ENCODE data around the gene SNRPA1. TPM values are rescaled to one million over a fixed set of nuclear protein-coding genes. Genes with fewer than 3 reads are reported as not detected.

SNRPA1 gene
- total RNA-seq (2016; rRNA removed; fragmentation: Illumina TruSeq; extraction: Trizol), result 41.2 and 72.5 TPM in 2 replicates
- 21.5 and 21.7 TPM in 2 replicates for total RNA-seq (2016; cell fraction: cytosol; rRNA removed; fragmentation: Illumina TruSeq; extraction: Trizol; ENCODE audit: low read depth)
- total RNA-seq (2016; cell fraction: insoluble cytoplasmic fraction; rRNA removed; fragmentation: Illumina TruSeq; extraction: Trizol), result 44.9 and 72.9 TPM in 2 replicates
- total RNA-seq (2016; cell fraction: membrane; rRNA removed; fragmentation: Illumina TruSeq; extraction: Trizol), result 29.4 and 29.6 TPM in 2 replicates
- 43.1 and 47.7 TPM in 2 replicates for total RNA-seq (2016; cell fraction: nucleus; rRNA removed; fragmentation: Illumina TruSeq; extraction: Trizol)
- 80.0 and 108 TPM in 2 replicates for polyA plus RNA-seq (2011; rRNA removed)
- 70.8 and 71.1 TPM in 2 replicates for polyA plus RNA-seq (2011; cell fraction: cytosol; rRNA removed)
- 95.5 and 97.7 TPM in 2 replicates for polyA plus RNA-seq (2011; cell fraction: nucleus; rRNA removed)
- polyA plus RNA-seq (2012), result 77.4 and 94.8 TPM in 2 replicates
- polyA plus RNA-seq (2016; cell fraction: cytosol; fragmentation: Illumina TruSeq; extraction: Trizol; ENCODE audit: low read depth), result 43.0 and 50.4 TPM in 2 replicates
- polyA plus RNA-seq (2016; cell fraction: insoluble cytoplasmic fraction; fragmentation: Illumina TruSeq; extraction: Trizol; ENCODE audit: low read depth), result 177 and 178 TPM in 2 replicates
- polyA plus RNA-seq (2016; cell fraction: membrane; fragmentation: Illumina TruSeq; extraction: Trizol; ENCODE audit: low read depth), result 42.8 and 43.9 TPM in 2 replicates
- polyA plus RNA-seq (2016; cell fraction: nucleus; fragmentation: Illumina TruSeq; extraction: Trizol; ENCODE audit: insufficient read depth, low read depth), result 92.5 and 99.3 TPM in 2 replicates
- 12.8 and 30.9 TPM in 2 replicates for polyA minus RNA-seq (2011; rRNA and poly(A)+ RNA removed; ENCODE audit: low replicate concordance)
- 23.8 and 31.7 TPM in 2 replicates for polyA minus RNA-seq (2011; cell fraction: cytosol; rRNA and poly(A)+ RNA removed)
- polyA minus RNA-seq (2011; cell fraction: nucleus; rRNA and poly(A)+ RNA removed), result 50.7 and 51.6 TPM in 2 replicates
- Bru-seq, nascent RNA, result percentile 93 among the genes with signal in this experiment
- BruChase-seq, experiment 1, labeled RNA remaining after a 6-hour chase, result percentile 92 among the genes with signal in this experiment
- BruChase-seq, experiment 2, labeled RNA remaining after a 2-hour chase, result percentile 93 among the genes with signal in this experiment
- long read RNA-seq, experiment 1, transcript SNRPA1-201 (9 exons, 1,055 nt), result major isoform, 149 of 162 reads
- long read RNA-seq, experiment 1, partial matches to known transcripts, result 4 of 162 reads
- long read RNA-seq, experiment 1, other reads (novel, unspliced or antisense), result 5 of 162 reads
- long read RNA-seq, experiment 2, transcript SNRPA1-201 (9 exons, 1,055 nt), result major isoform, 58 of 73 reads
- long read RNA-seq, experiment 2, partial matches to known transcripts, result 3 of 73 reads
- long read RNA-seq, experiment 2, other reads (novel, unspliced or antisense), result 11 of 73 reads

DNA sequence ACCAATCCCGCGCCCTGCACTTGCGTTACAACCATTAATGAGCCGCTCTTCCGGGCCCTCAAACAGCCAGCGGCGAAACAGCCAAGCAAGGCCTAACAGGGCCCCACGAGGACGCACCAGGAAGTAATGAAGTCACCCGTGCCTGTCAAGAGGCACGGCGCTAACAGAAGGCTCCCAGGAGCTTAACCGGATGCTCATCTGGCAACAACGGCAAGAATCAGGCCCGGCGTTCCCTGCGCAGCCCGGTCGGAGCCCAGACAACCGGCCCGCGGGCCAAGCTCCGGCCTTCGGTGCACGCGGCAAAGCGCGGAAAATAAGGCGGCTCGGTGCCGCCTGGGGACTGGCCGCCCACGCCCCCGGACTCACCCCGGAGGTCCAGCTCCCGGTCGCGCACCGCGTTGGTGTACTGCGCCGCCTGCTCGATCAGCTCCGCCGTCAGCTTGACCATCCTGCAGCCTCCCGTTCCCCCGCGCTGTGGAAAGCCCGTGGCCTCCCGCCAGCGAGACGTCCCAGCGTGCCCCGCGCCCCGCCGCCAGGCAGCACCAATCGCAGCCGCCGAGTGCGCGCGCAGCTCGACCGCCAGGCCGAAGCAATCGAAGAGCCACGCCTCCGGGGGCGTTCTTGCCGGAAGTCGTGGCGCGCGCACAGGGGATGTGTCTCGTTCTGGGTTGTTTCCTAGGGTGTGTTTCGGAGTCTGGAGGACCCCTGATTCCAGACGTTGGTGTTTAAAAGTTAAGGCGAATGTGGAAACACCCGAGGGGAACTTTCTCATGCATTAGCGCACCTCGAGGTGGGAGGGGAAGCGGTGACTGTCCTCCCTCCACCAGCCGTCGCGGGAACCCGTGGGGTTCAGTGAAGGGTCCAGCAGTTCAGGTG is at the start of gene SNRPA1:
Gene SNRPA1 (minus strand): TSS at position 518 of the 876 bp plus-strand sequence. CDS start 70 bp downstream, at position 448.
- H3K27me3 ChIP-seq (ENCODE audit: control insufficient read depth in 1 of 2, insufficient read depth in 2 of 2, low read length in 2 of 2), result no peaks in the 10 kb centered on the region; a peak in 1 of 5 replicates
- H3K27ac ChIP-seq (ENCODE audit: extremely low read length, insufficient read depth, low read length), result peak within 1 kb of the TSS; percentile 85
- H3K4me3 ChIP-seq (replicated peaks in 1 of 3; ENCODE audit: insufficient read depth in 1 of 3, low read depth in 2 of 3, low read length in 3 of 3), result peak within 1 kb of the TSS; percentile 66 to 90 (median 77)
- POLR2A ChIA-PET, result interaction anchor here (0.6 to 2.1 kb wide), 9 partner anchors 9 to 321 kb away, joined by 3 to 13 read pairs (median 3); no protein-coding TSS in a partner anchor
- ATAC-seq (peak; percentile 85), DNase-seq (ENCODE audit: low spot score) (peak; percentile 84), FAIRE-seq (no peak)
- CTCF ChIA-PET (ENCODE audit: low intra/inter-chr PET ratio, low total read pairs), result no interaction called here
- H3K9ac ChIP-seq (ENCODE audit: insufficient read depth, low read depth, low read length), result peak within 1 kb of the TSS; percentile 95
- BruUV-seq (replicated peaks), result TSS peak; percentile 47
- H4K20me1 ChIP-seq (ENCODE audit: insufficient read depth, low read length), result peaks cover 22% of the 10 kb centered on the region
- intact Hi-C loops (cut with micrococcal nuclease; ENCODE audit: unreplicated experiment) (loop anchor here (5.0 kb wide), 1 partner anchor 357 kb away; the partner anchor contains the start of gene TM2D3), in situ Hi-C loops (cut with HindIII; ENCODE audit: extremely low pct_ligation_motif_present, low pct_unique_long_range_greater_than_20kb) (loop anchor here (10.0 kb wide), 1 partner anchor 200 kb away; no protein-coding TSS in a partner anchor)
- no peak within 1 kb of the TSS for H2AFZ ChIP-seq (ENCODE audit: low read length)
- peaks cover 34% of the 10 kb centered on the region for H3K4me1 ChIP-seq (ENCODE audit: insufficient read depth, low read length)
- H3K36me3 ChIP-seq (replicated peaks in 1 of 2; ENCODE audit: control insufficient read depth in 1 of 2, insufficient read depth in 2 of 2, low read length in 2 of 2), result peaks cover 0 to 13% of the 10 kb centered on the region in 2 experiments; a peak in 3 of 5 replicates
- peaks cover 59% of the 10 kb centered on the region for H3K79me2 ChIP-seq (ENCODE audit: insufficient read depth, low read length)
- H3K9me3 ChIP-seq (ENCODE audit: low read length), result no peaks in the 10 kb centered on the region
- 2% methylated on average over 51 of the region's 87 CpGs for WGBS (ENCODE audit: low lambda C conversion rate)
- H3K4me2 ChIP-seq (ENCODE audit: low read depth, low read length), result peak within 1 kb of the TSS; percentile 95
- TF ChIP-seq MYNN (CRISPR knock-in tag; IDR thresholded peaks at IDR 0.05; ENCODE audit: low read depth) (no peak), ZNF652 (CRISPR knock-in tag; IDR thresholded peaks at IDR 0.05; ENCODE audit: borderline replicate concordance, low read depth) (no peak), TBP (CRISPR knock-in tag; IDR thresholded peaks at IDR 0.05) (no peak; the same call in 1 of the 2 replicates), TOE1 (CRISPR knock-in tag; IDR thresholded peaks at IDR 0.05) (no peak), ZFX (CRISPR knock-in tag; IDR thresholded peaks at IDR 0.05; ENCODE audit: low read depth) (peak; percentile 97), ELF1 (CRISPR knock-in tag; IDR thresholded peaks at IDR 0.05) (peak; percentile 90), GATAD2A (CRISPR knock-in tag; IDR thresholded peaks at IDR 0.05) (peak; percentile 41), CREM (IDR thresholded peaks at IDR 0.05) (no peak), CREM (CRISPR knock-in tag; IDR thresholded peaks at IDR 0.05) (no peak), MZF1 (CRISPR knock-in tag; IDR thresholded peaks at IDR 0.05; ENCODE audit: borderline replicate concordance) (no peak), EED (CRISPR knock-in tag; IDR thresholded peaks at IDR 0.05) (no peak), ZNF724P (CRISPR knock-in tag; IDR thresholded peaks at IDR 0.05; ENCODE audit: borderline replicate concordance) (peak; percentile 67)
- TF ChIP-seq, protein P1, sequence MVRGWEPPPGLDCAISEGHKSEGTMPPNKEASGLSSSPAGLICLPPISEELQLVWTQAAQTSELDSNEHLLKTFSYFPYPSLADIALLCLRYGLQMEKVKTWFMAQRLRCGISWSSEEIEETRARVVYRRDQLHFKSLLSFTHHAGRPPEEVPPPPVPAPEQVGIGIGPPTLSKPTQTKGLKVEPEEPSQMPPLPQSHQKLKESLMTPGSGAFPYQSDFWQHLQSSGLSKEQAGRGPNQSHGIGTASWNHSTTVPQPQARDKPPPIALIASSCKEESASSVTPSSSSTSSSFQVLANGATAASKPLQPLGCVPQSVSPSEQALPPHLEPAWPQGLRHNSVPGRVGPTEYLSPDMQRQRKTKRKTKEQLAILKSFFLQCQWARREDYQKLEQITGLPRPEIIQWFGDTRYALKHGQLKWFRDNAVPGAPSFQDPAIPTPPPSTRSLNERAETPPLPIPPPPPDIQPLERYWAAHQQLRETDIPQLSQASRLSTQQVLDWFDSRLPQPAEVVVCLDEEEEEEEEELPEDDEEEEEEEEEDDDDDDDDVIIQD (CRISPR knock-in tag; IDR thresholded peaks at IDR 0.05; ENCODE audit: low read depth), result peak; percentile 52; the same call in 1 of the 2 replicates
- TF ChIP-seq, protein P2, sequence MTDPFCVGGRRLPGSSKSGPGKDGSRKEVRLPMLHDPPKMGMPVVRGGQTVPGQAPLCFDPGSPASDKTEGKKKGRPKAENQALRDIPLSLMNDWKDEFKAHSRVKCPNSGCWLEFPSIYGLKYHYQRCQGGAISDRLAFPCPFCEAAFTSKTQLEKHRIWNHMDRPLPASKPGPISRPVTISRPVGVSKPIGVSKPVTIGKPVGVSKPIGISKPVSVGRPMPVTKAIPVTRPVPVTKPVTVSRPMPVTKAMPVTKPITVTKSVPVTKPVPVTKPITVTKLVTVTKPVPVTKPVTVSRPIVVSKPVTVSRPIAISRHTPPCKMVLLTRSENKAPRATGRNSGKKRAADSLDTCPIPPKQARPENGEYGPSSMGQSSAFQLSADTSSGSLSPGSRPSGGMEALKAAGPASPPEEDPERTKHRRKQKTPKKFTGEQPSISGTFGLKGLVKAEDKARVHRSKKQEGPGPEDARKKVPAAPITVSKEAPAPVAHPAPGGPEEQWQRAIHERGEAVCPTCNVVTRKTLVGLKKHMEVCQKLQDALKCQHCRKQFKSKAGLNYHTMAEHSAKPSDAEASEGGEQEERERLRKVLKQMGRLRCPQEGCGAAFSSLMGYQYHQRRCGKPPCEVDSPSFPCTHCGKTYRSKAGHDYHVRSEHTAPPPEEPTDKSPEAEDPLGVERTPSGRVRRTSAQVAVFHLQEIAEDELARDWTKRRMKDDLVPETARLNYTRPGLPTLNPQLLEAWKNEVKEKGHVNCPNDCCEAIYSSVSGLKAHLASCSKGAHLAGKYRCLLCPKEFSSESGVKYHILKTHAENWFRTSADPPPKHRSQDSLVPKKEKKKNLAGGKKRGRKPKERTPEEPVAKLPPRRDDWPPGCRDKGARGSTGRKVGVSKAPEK (CRISPR knock-in tag; IDR thresholded peaks at IDR 0.05; ENCODE audit: borderline replicate concordance), result no peak

Data from HepG2 (cell line).